Adrenal gland (tissue), 12 donors: ENCODE data around the gene DENND11. TPM values are rescaled to one million over a fixed set of nuclear protein-coding genes. Genes with fewer than 3 reads are reported as not detected.

ENCODE experiments used
- DNase-seq, 7 donors: peaks; one replicate each; pipeline ENCODE4 v3.0.0-alpha.2; 2019 to 2020
- H3K27ac ChIP-seq, 5 donors: fragments of 200-600 bp; sonication (generic) in 4 of 5; 1 replicate in 3 of 5; 2 replicates in 2 of 5; pipeline versions ENCODE4 v1.5.1 to v1.8.0; 2016 to 2020; ENCODE audit warnings: mild to moderate bottlenecking in 1 of 5
- H3K27me3 ChIP-seq: fragments of 200-600 bp; 2 replicates; pipeline ENCODE4 v1.8.0; 2021
- H3K36me3 ChIP-seq, 2 donors: fragments of 200-600 bp; replicated peaks in 1 of 2; 1 replicate in 1 of 2; 2 replicates in 1 of 2; pipeline versions ENCODE4 v1.5.1 to v1.8.0; 2018 to 2022
- H3K4me1 ChIP-seq, 2 donors: fragments of 200-600 bp; replicated peaks in 1 of 2; 1 replicate in 1 of 2; 2 replicates in 1 of 2; pipeline versions ENCODE4 v1.5.1 to v1.8.0; 2018 to 2021
- H3K4me3 ChIP-seq, 4 donors: fragments of 200-600 bp; sonication (generic) in 3 of 4; one replicate each; pipeline ENCODE4 v1.5.1; 2016 to 2018
- H3K9me3 ChIP-seq, 3 donors: fragments of 200-600 bp; sonication (generic) in 1 of 3; replicated peaks in 1 of 3; 1 replicate in 2 of 3; 2 replicates in 1 of 3; pipeline versions ENCODE4 v1.5.1 to v1.8.0; 2016 to 2021
- POLR2A ChIP-seq, 2 donors: fragments of 450-650 bp; IDR thresholded peaks; one replicate each; pipeline ENCODE4 v1.6.1; 2017; ENCODE audit warnings: antibody characterized with exemption in 2 of 2, mild to moderate bottlenecking in 2 of 2, moderate library complexity in 1 of 2
- WGBS, 4 donors: extraction: QIAGEN DNeasy Blood & Tissue Kit in 2 of 4; methylation state at CpG; one replicate each; pipeline versions ENCODE4 v1.1.5 to v1.1.7; 2013 to 2017; 5-methylcytosine and 5-hydroxymethylcytosine counted together
- intact Hi-C, 2 donors: fragments of 100-400 bp; cut with DNase I; formaldehyde crosslinking; loops; one replicate each; pipeline versions ENCODE4 v1.14.1 to v1.15.0; 2022 to 2023
- polyA plus RNA-seq, 3 donors: library from polyadenylated mRNA; stranded (reverse); fragments of 200-250 nt in 2 of 3; fragments of 350-450 nt in 1 of 3; fragmentation: Illumina TruSeq in 1 of 3; extraction: RNeasy Lipid Tissue Mini Kit (QIAGEN cat#74804) in 1 of 3; gene quantifications; one replicate each; pipeline ENCODE4 v1.2.3, GENCODE V29; 2013 to 2014
- total RNA-seq, 9 donors: library from RNA; depleted of rRNA in 4 of 9; stranded (reverse); fragments of >200 nt in 4 of 9; fragments of 120-200 nt in 1 of 9; fragmentation: NEBNext Ultra II Directional in 1 of 9; extraction: Animal tissue kit (Norgen Biotek cat#: 25700) in 1 of 9; gene quantifications; one replicate each; pipeline versions ENCODE4 v1.1.0 to v1.2.4, GENCODE V29; 2013 to 2023
- TF ChIP-seq, protein P1 (sequence below), 6 experiments: fragments of 450-650 bp in 4 of 6; fragments of 200-600 bp in 2 of 6; sonication (generic) in 1 of 6; IDR thresholded peaks; 1 replicate in 5 of 6; 2 replicates in 1 of 6; pipeline versions ENCODE4 v1.5.1 to v1.8.0; 2016 to 2021; ENCODE audit warnings: antibody characterized with exemption in 6 of 6, mild to moderate bottlenecking in 2 of 6, moderate library complexity in 1 of 6
- donor health status: healthy with polysubstance abuse.
- donor health status: Bipolar disorder and iron deficiency.
- donor health status: DM: yes; HTN: yes; CAD: no.
- donor health status: DM: no; HTN: no; CAD: no.
- donor health status: DM: no; HTN: no; CAD: no.
- donor health status: DM: yes; HTN: yes; CAD: no.

DENND11 gene
- total and polyA plus RNA-seq, 12 donors, result 2.7 to 19.3 (median 11.9) TPM

- 73 to 76% (median 75%) methylated on average over 6 of the region's 6 CpGs for WGBS, 4 donors
- DNase-seq, result no peak
- intact Hi-C loops, result no loop called here
- Histone ChIP-seq H3K27ac (no peak overlapping the region), H3K9me3 (no peaks in the 10 kb centered on the region), H3K36me3 (no peaks in the 10 kb centered on the region), H3K4me1 (no peaks in the 10 kb centered on the region), H3K4me3 (no peak overlapping the region), H3K27me3 (no peaks in the 10 kb centered on the region)
- no peak for TF ChIP-seq POLR2A (IDR thresholded peaks at IDR 0.05)
- TF ChIP-seq, protein P1, sequence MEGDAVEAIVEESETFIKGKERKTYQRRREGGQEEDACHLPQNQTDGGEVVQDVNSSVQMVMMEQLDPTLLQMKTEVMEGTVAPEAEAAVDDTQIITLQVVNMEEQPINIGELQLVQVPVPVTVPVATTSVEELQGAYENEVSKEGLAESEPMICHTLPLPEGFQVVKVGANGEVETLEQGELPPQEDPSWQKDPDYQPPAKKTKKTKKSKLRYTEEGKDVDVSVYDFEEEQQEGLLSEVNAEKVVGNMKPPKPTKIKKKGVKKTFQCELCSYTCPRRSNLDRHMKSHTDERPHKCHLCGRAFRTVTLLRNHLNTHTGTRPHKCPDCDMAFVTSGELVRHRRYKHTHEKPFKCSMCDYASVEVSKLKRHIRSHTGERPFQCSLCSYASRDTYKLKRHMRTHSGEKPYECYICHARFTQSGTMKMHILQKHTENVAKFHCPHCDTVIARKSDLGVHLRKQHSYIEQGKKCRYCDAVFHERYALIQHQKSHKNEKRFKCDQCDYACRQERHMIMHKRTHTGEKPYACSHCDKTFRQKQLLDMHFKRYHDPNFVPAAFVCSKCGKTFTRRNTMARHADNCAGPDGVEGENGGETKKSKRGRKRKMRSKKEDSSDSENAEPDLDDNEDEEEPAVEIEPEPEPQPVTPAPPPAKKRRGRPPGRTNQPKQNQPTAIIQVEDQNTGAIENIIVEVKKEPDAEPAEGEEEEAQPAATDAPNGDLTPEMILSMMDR (IDR thresholded peaks at IDR 0.05), result no peak
These were observed 14.1 kb upstream of the DENND11 start for GRCh38 chr7:141715794-141716689.

DNA sequence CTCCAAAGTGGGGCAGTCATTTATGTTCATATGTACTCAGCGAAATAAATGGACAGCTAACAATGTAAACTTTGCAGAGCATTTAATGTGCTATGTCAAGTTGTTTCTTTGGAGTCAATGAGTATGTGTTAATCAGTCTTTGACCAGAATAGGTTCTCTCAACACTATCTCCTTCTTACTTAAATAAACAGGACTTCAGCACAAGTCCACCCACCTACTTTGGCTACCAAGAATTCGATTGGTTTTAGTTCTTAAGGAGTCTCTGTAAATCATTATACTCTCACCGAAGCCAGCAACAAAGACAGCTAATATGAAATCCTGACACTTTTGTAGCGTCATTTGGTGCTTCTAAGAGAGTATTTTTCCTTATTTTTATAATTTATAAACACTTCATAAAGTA lies 13.1 kb upstream of the DENND11 start:
- intact Hi-C loops, result no loop called here
- TF ChIP-seq POLR2A (IDR thresholded peaks at IDR 0.05), result no peak
- TF ChIP-seq, protein P1 (IDR thresholded peaks at IDR 0.05), result no peak
- Histone ChIP-seq H3K27ac (no peak overlapping the region), H3K9me3 (no peaks in the 10 kb centered on the region), H3K27me3 (no peaks in the 10 kb centered on the region), H3K4me3 (no peak overlapping the region), H3K4me1 (no peaks in the 10 kb centered on the region), H3K36me3 (no peaks in the 10 kb centered on the region)
- DNase-seq, result no peak
- 68 to 77% (median 73%) methylated on average over 4 of the region's 4 CpGs for WGBS, 4 donors

- whole genome bisulfite sequencing, 4 donors, result 79 to 86% (median 82%) methylated on average over 2 of the region's 2 CpGs
These were observed 12.6 kb upstream of the DENND11 start for GRCh38 chr7:141714571-141714970.

GRCh38 chr7:141713890-141714289 lies 11.9 kb upstream of the DENND11 start:
- Histone ChIP-seq H3K9me3 (no peaks in the 10 kb centered on the region), H3K27me3 (no peaks in the 10 kb centered on the region), H3K4me3 (no peak overlapping the region), H3K27ac (no peak overlapping the region), H3K4me1 (no peaks in the 10 kb centered on the region), H3K36me3 (no peaks in the 10 kb centered on the region)
- no peak for TF ChIP-seq POLR2A (IDR thresholded peaks at IDR 0.05)
- TF ChIP-seq, protein P1 (IDR thresholded peaks at IDR 0.05), result no peak
- no peak for DNase-seq
- intact Hi-C loops, result no loop called here
- WGBS, 4 donors, result 71 to 93% (median 89%) methylated on average over 1 of the region's 1 CpG

More at GRCh38 chr7:141714571-141714970, 12.6 kb upstream of the DENND11 start:
- Histone ChIP-seq H3K36me3 (no peaks in the 10 kb centered on the region), H3K4me3 (no peak overlapping the region), H3K9me3 (no peaks in the 10 kb centered on the region), H3K4me1 (no peaks in the 10 kb centered on the region), H3K27me3 (no peaks in the 10 kb centered on the region), H3K27ac (no peak overlapping the region)
- TF ChIP-seq, protein P1 (IDR thresholded peaks at IDR 0.05), result no peak
- no peak for TF ChIP-seq POLR2A (IDR thresholded peaks at IDR 0.05)
- intact Hi-C loops, result no loop called here
- no peak for DNase-seq
